ENCODE measurements around the gene CRADD.

CRADD gene

GRCh38 chr12:93839064-93839463 lies 161.9 kb downstream of the CRADD start (continued):
- TF ChIP-seq, protein P1, sequence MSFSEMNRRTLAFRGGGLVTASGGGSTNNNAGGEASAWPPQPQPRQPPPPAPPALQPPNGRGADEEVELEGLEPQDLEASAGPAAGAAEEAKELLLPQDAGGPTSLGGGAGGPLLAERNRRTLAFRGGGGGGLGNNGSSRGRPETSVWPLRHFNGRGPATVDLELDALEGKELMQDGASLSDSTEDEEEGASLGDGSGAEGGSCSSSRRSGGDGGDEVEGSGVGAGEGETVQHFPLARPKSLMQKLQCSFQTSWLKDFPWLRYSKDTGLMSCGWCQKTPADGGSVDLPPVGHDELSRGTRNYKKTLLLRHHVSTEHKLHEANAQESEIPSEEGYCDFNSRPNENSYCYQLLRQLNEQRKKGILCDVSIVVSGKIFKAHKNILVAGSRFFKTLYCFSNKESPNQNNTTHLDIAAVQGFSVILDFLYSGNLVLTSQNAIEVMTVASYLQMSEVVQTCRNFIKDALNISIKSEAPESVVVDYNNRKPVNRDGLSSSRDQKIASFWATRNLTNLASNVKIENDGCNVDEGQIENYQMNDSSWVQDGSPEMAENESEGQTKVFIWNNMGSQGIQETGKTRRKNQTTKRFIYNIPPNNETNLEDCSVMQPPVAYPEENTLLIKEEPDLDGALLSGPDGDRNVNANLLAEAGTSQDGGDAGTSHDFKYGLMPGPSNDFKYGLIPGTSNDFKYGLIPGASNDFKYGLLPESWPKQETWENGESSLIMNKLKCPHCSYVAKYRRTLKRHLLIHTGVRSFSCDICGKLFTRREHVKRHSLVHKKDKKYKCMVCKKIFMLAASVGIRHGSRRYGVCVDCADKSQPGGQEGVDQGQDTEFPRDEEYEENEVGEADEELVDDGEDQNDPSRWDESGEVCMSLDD (tag by site-specific recombination; IDR thresholded peaks at IDR 0.05): no peak
- TF ChIP-seq, protein P2, sequence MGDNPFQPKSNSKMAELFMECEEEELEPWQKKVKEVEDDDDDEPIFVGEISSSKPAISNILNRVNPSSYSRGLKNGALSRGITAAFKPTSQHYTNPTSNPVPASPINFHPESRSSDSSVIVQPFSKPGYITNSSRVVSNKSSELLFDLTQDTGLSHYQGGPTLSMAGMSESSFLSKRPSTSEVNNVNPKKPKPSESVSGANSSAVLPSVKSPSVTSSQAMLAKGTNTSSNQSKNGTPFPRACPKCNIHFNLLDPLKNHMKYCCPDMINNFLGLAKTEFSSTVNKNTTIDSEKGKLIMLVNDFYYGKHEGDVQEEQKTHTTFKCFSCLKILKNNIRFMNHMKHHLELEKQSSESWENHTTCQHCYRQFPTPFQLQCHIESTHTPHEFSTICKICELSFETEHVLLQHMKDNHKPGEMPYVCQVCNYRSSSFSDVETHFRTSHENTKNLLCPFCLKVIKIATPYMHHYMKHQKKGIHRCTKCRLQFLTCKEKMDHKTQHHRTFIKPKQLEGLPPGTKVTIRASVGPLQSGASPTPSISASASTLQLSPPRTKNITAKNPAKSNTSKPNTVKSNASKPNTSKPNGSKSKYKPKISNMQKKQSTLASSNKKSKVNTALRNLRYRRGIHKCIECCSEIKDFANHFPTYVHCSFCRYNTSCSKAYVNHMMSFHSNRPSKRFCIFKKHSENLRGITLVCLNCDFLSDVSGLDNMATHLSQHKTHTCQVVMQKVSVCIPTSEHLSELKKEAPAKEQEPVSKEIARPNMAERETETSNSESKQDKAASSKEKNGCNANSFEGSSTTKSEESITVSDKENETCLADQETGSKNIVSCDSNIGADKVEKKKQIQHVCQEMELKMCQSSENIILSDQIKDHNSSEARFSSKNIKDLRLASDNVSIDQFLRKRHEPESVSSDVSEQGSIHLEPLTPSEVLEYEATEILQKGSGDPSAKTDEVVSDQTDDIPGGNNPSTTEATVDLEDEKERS (tag by site-specific recombination; IDR thresholded peaks at IDR 0.05): no peak
- TF ChIP-seq ZFP69B (tag by site-specific recombination; IDR thresholded peaks at IDR 0.05): no peak
- TF ChIP-seq, protein P3, sequence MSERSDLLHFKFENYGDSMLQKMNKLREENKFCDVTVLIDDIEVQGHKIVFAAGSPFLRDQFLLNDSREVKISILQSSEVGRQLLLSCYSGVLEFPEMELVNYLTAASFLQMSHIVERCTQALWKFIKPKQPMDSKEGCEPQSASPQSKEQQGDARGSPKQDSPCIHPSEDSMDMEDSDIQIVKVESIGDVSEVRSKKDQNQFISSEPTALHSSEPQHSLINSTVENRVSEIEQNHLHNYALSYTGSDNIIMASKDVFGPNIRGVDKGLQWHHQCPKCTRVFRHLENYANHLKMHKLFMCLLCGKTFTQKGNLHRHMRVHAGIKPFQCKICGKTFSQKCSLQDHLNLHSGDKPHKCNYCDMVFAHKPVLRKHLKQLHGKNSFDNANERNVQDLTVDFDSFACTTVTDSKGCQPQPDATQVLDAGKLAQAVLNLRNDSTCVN (tag by site-specific recombination; optimal IDR thresholded peaks at IDR 0.05): no peak
- no peak for TF ChIP-seq KLF10 (tag by site-specific recombination; IDR thresholded peaks at IDR 0.05)
- no peak for TF ChIP-seq PRDM10 (tag by site-specific recombination; IDR thresholded peaks at IDR 0.05)
- TF ChIP-seq ZNF18 (tag by site-specific recombination; IDR thresholded peaks at IDR 0.05): no peak
- no peak for TF ChIP-seq SCRT1 (tag by site-specific recombination; IDR thresholded peaks at IDR 0.05; ENCODE audit: borderline replicate concordance)
- TF ChIP-seq SALL2 (tag by site-specific recombination; IDR thresholded peaks at IDR 0.05; ENCODE audit: borderline replicate concordance): no peak

GRCh38 chr12:93841671-93842070 lies 164.5 kb downstream of the CRADD start:
- Histone ChIP-seq H3K4me1 (ENCODE audit: control insufficient read depth, insufficient read depth, low read length) (no peaks in the 10 kb centered on the region), H3K9me3 (ENCODE audit: control insufficient read depth, insufficient read depth, low read depth, low read length) (no peaks in the 10 kb centered on the region), H3K36me3 (ENCODE audit: control insufficient read depth in 2 of 2, insufficient read depth in 1 of 2, low read length in 2 of 2) (no peaks in the 10 kb centered on the region), H3K27ac (ENCODE audit: extremely low read depth, low read depth, low read length) (no peak overlapping the region), H3K4me3 (ENCODE audit: low read depth, low read length) (no peak overlapping the region)
- POLR2A ChIA-PET: no interaction called here
- CTCF ChIA-PET: interaction anchor here (0.9 kb wide), 1 partner anchor 234 kb away, joined by 3 read pairs; no protein-coding TSS in a partner anchor
- TF ChIP-seq ZNF777 (tag by site-specific recombination; IDR thresholded peaks at IDR 0.05; ENCODE audit: borderline replicate concordance) (no peak), ZNF19 (tag by site-specific recombination; IDR thresholded peaks at IDR 0.05; ENCODE audit: low read depth) (no peak), ZBTB6 (tag by site-specific recombination; IDR thresholded peaks at IDR 0.05) (no peak), ZNF214 (tag by site-specific recombination; IDR thresholded peaks at IDR 0.05; ENCODE audit: borderline replicate concordance) (no peak), ZNF169 (tag by site-specific recombination; IDR thresholded peaks at IDR 0.05) (no peak), PRDM4 (tag by site-specific recombination; IDR thresholded peaks at IDR 0.05) (no peak), ZNF530 (tag by site-specific recombination; IDR thresholded peaks at IDR 0.05; ENCODE audit: low read depth) (no peak), ZNF416 (tag by site-specific recombination; IDR thresholded peaks at IDR 0.05) (no peak), ZNF239 (tag by site-specific recombination; IDR thresholded peaks at IDR 0.05) (no peak), MZF1 (tag by site-specific recombination; IDR thresholded peaks at IDR 0.05; ENCODE audit: borderline replicate concordance) (no peak), HOXA7 (CRISPR knock-in tag; IDR thresholded peaks at IDR 0.05; ENCODE audit: borderline replicate concordance) (no peak)

Measured in HEK293 (cell line).